ENCODE data around the gene CNPY1.
"Not testable (repeated sequence)": the region's sequence is repeated elsewhere in the genome, so short reads cannot be mapped to it uniquely, and the experiment has no call there.

Gene CNPY1

GRCh38 chr7:155534691-155535090, 11.7 kb downstream of the CNPY1 start:
- in situ Hi-C loops (cut with MboI; ENCODE audit: low sequenced_read_pairs): no loop called here

- in situ Hi-C loops (cut with MboI; ENCODE audit: low sequenced_read_pairs): no loop called here
These were observed 12.3 kb downstream of the CNPY1 start for GRCh38 chr7:155533827-155534690.

GRCh38 chr7:155533120-155533826, 13.1 kb downstream of the CNPY1 start:
- in situ Hi-C loops (cut with MboI; ENCODE audit: low sequenced_read_pairs): no loop called here

GRCh38 chr7:155532792-155533119, 13.6 kb downstream of the CNPY1 start:
- in situ Hi-C loops (cut with MboI; ENCODE audit: low sequenced_read_pairs): no loop called here

GRCh38 chr7:155531681-155532080, 14.7 kb downstream of the CNPY1 start:
- in situ Hi-C loops (cut with MboI; ENCODE audit: low sequenced_read_pairs): no loop called here

GRCh38 chr7:155530601-155531000, 15.8 kb downstream of the CNPY1 start:
- in situ Hi-C loops (cut with MboI; ENCODE audit: low sequenced_read_pairs): no loop called here

- in situ Hi-C loops (cut with MboI; ENCODE audit: low sequenced_read_pairs): no loop called here
These were observed 16.5 kb downstream of the CNPY1 start for GRCh38 chr7:155529845-155530244.

- in situ Hi-C loops (cut with MboI; ENCODE audit: low sequenced_read_pairs): no loop called here
These were observed 17.0 kb downstream of the CNPY1 start for GRCh38 chr7:155529346-155529745.

- in situ Hi-C loops (cut with MboI; ENCODE audit: low sequenced_read_pairs): no loop called here
These were observed 18.7 kb downstream of the CNPY1 start for GRCh38 chr7:155527664-155528063.

- in situ Hi-C loops (cut with MboI; ENCODE audit: low sequenced_read_pairs): no loop called here
These were observed 20.1 kb downstream of the CNPY1 start for GRCh38 chr7:155526225-155526624.

- in situ Hi-C loops (cut with MboI; ENCODE audit: low sequenced_read_pairs): no loop called here
These were observed 22.3 kb downstream of the CNPY1 start for GRCh38 chr7:155524018-155524556.

GRCh38 chr7:155523168-155523675, 23.1 kb downstream of the CNPY1 start:
- in situ Hi-C loops (cut with MboI; ENCODE audit: low sequenced_read_pairs): no loop called here

- in situ Hi-C loops (cut with MboI; ENCODE audit: low sequenced_read_pairs): no loop called here
These were observed 24.5 kb downstream of the CNPY1 start for GRCh38 chr7:155521743-155522398.

- in situ Hi-C loops (cut with MboI; ENCODE audit: low sequenced_read_pairs): no loop called here
These were observed 25.2 kb downstream of the CNPY1 start for GRCh38 chr7:155521007-155521742.

GRCh38 chr7:155520114-155520513, 26.2 kb downstream of the CNPY1 start:
- in situ Hi-C loops (cut with MboI; ENCODE audit: low sequenced_read_pairs): no loop called here

GRCh38 chr7:155519358-155519757, 27.0 kb downstream of the CNPY1 start:
- in situ Hi-C loops (cut with MboI; ENCODE audit: low sequenced_read_pairs): not testable (repeated sequence)

- in situ Hi-C loops (cut with MboI; ENCODE audit: low sequenced_read_pairs): no loop called here
These were observed 27.7 kb downstream of the CNPY1 start for GRCh38 chr7:155518633-155519032.

GRCh38 chr7:155517969-155518368, 28.4 kb downstream of the CNPY1 start:
- in situ Hi-C loops (cut with MboI; ENCODE audit: low sequenced_read_pairs): no loop called here

- in situ Hi-C loops (cut with MboI; ENCODE audit: low sequenced_read_pairs): no loop called here
These were observed 28.9 kb downstream of the CNPY1 start for GRCh38 chr7:155517452-155517851.

GRCh38 chr7:155516466-155516865, 29.9 kb downstream of the CNPY1 start:
- in situ Hi-C loops (cut with MboI; ENCODE audit: low sequenced_read_pairs): no loop called here

GRCh38 chr7:155515318-155515717, 31.0 kb downstream of the CNPY1 start:
- in situ Hi-C loops (cut with MboI; ENCODE audit: low sequenced_read_pairs): no loop called here

All from HL-60/S4 (cell line).